ENCODE results near the gene MYL12B.
A peak's percentile ranks its signal among the peaks of the same experiment; 100 is the strongest.
"Not testable (repeated sequence)": the region's sequence is repeated elsewhere in the genome, so short reads cannot be mapped to it uniquely, and the experiment has no call there.

MYL12B gene

GRCh38 chr18:3297025-3297984, 35.4 kb downstream of the MYL12B start:
- peaks cover 6 to 7% of the 10 kb centered on the region in 2 donors for H3K4me1 ChIP-seq (ENCODE audit: control insufficient read depth in 1 of 2, insufficient read depth in 2 of 2, low read length in 2 of 2)
- peak overlapping the region; percentile 60 to 69 for H3K9ac ChIP-seq (ENCODE audit: low read depth in 1 of 2, low read length in 2 of 2)
- H3K4me3 ChIP-seq (ENCODE audit: low read depth in 1 of 2, low read length in 2 of 2), result peak overlapping the region; percentile 88 to 89
- H3K27me3 ChIP-seq (ENCODE audit: control insufficient read depth in 1 of 2, insufficient read depth in 2 of 2, low read length in 2 of 2), result no peaks in the 10 kb centered on the region
- no peak overlapping the region for H3K27ac ChIP-seq (ENCODE audit: low read depth, low read length)
- H3K9me3 ChIP-seq (ENCODE audit: control insufficient read depth in 1 of 2, low read length in 2 of 2), result no peaks in the 10 kb centered on the region
- no peaks in the 10 kb centered on the region for H3K36me3 ChIP-seq (ENCODE audit: control insufficient read depth in 1 of 2, insufficient read depth in 2 of 2, low read length in 2 of 2)

- Histone ChIP-seq H3K27ac (ENCODE audit: low read depth, low read length) (no peak overlapping the region), H3K4me3 (ENCODE audit: low read depth in 1 of 2, low read length in 2 of 2) (no peak overlapping the region), H3K36me3 (ENCODE audit: control insufficient read depth in 1 of 2, insufficient read depth in 2 of 2, low read length in 2 of 2) (no peaks in the 10 kb centered on the region), H3K9me3 (ENCODE audit: control insufficient read depth in 1 of 2, low read length in 2 of 2) (no peaks in the 10 kb centered on the region), H3K9ac (ENCODE audit: low read depth in 1 of 2, low read length in 2 of 2) (no peak overlapping the region), H3K27me3 (ENCODE audit: control insufficient read depth in 1 of 2, insufficient read depth in 2 of 2, low read length in 2 of 2) (no peaks in the 10 kb centered on the region), H3K4me1 (ENCODE audit: control insufficient read depth in 1 of 2, insufficient read depth in 2 of 2, low read length in 2 of 2) (no peaks in the 10 kb centered on the region)
Measured at GRCh38 chr18:3304832-3305231, 42.9 kb downstream of the MYL12B start.

- no peaks in the 10 kb centered on the region for H3K4me1 ChIP-seq (ENCODE audit: control insufficient read depth in 1 of 2, insufficient read depth in 2 of 2, low read length in 2 of 2)
- no peak overlapping the region for H3K27ac ChIP-seq (ENCODE audit: low read depth, low read length)
- no peaks in the 10 kb centered on the region for H3K27me3 ChIP-seq (ENCODE audit: control insufficient read depth in 1 of 2, insufficient read depth in 2 of 2, low read length in 2 of 2)
Measured at GRCh38 chr18:3305354-3305762, 43.4 kb downstream of the MYL12B start.

GRCh38 chr18:3305933-3306332, 44.0 kb downstream of the MYL12B start:
- no peak overlapping the region for H3K4me3 ChIP-seq (ENCODE audit: low read depth in 1 of 2, low read length in 2 of 2)
- no peak overlapping the region for H3K9ac ChIP-seq (ENCODE audit: low read depth in 1 of 2, low read length in 2 of 2)
- H3K9me3 ChIP-seq (ENCODE audit: control insufficient read depth in 1 of 2, low read length in 2 of 2), result no peaks in the 10 kb centered on the region
- no peaks in the 10 kb centered on the region for H3K4me1 ChIP-seq (ENCODE audit: control insufficient read depth in 1 of 2, insufficient read depth in 2 of 2, low read length in 2 of 2)
- H3K27ac ChIP-seq (ENCODE audit: low read depth, low read length), result no peak overlapping the region
- no peaks in the 10 kb centered on the region for H3K36me3 ChIP-seq (ENCODE audit: control insufficient read depth in 1 of 2, insufficient read depth in 2 of 2, low read length in 2 of 2)
- H3K27me3 ChIP-seq (ENCODE audit: control insufficient read depth in 1 of 2, insufficient read depth in 2 of 2, low read length in 2 of 2), result no peaks in the 10 kb centered on the region

More at GRCh38 chr18:3305354-3305762, 43.4 kb downstream of the MYL12B start:
- H3K9ac ChIP-seq (ENCODE audit: low read depth in 1 of 2, low read length in 2 of 2), result no peak overlapping the region
- H3K4me3 ChIP-seq (ENCODE audit: low read depth in 1 of 2, low read length in 2 of 2), result no peak overlapping the region
- no peaks in the 10 kb centered on the region for H3K9me3 ChIP-seq (ENCODE audit: control insufficient read depth in 1 of 2, low read length in 2 of 2)
- no peaks in the 10 kb centered on the region for H3K36me3 ChIP-seq (ENCODE audit: control insufficient read depth in 1 of 2, insufficient read depth in 2 of 2, low read length in 2 of 2)

GRCh38 chr18:3306391-3306790, 44.5 kb downstream of the MYL12B start:
- no peak overlapping the region for H3K9ac ChIP-seq (ENCODE audit: low read depth in 1 of 2, low read length in 2 of 2)
- H3K9me3 ChIP-seq (ENCODE audit: control insufficient read depth in 1 of 2, low read length in 2 of 2), result no peaks in the 10 kb centered on the region
- H3K27me3 ChIP-seq (ENCODE audit: control insufficient read depth in 1 of 2, insufficient read depth in 2 of 2, low read length in 2 of 2), result no peaks in the 10 kb centered on the region
- H3K27ac ChIP-seq (ENCODE audit: low read depth, low read length), result no peak overlapping the region
- no peaks in the 10 kb centered on the region for H3K36me3 ChIP-seq (ENCODE audit: control insufficient read depth in 1 of 2, insufficient read depth in 2 of 2, low read length in 2 of 2)
- no peaks in the 10 kb centered on the region for H3K4me1 ChIP-seq (ENCODE audit: control insufficient read depth in 1 of 2, insufficient read depth in 2 of 2, low read length in 2 of 2)
- no peak overlapping the region for H3K4me3 ChIP-seq (ENCODE audit: low read depth in 1 of 2, low read length in 2 of 2)

- Histone ChIP-seq H3K9ac (ENCODE audit: low read depth in 1 of 2, low read length in 2 of 2) (no peak overlapping the region), H3K36me3 (ENCODE audit: control insufficient read depth in 1 of 2, insufficient read depth in 2 of 2, low read length in 2 of 2) (no peaks in the 10 kb centered on the region), H3K27ac (ENCODE audit: low read depth, low read length) (no peak overlapping the region), H3K27me3 (ENCODE audit: control insufficient read depth in 1 of 2, insufficient read depth in 2 of 2, low read length in 2 of 2) (no peaks in the 10 kb centered on the region), H3K9me3 (ENCODE audit: control insufficient read depth in 1 of 2, low read length in 2 of 2) (no peaks in the 10 kb centered on the region), H3K4me1 (ENCODE audit: control insufficient read depth in 1 of 2, insufficient read depth in 2 of 2, low read length in 2 of 2) (no peaks in the 10 kb centered on the region), H3K4me3 (ENCODE audit: low read depth in 1 of 2, low read length in 2 of 2) (no peak overlapping the region)
Measured at GRCh38 chr18:3313685-3314084, 51.8 kb downstream of the MYL12B start.

- not testable (repeated sequence) for H3K27ac ChIP-seq (ENCODE audit: low read depth, low read length); H3K4me1 ChIP-seq (ENCODE audit: control insufficient read depth in 1 of 2, insufficient read depth in 2 of 2, low read length in 2 of 2); H3K9ac ChIP-seq (ENCODE audit: low read depth in 1 of 2, low read length in 2 of 2); H3K9me3 ChIP-seq (ENCODE audit: control insufficient read depth in 1 of 2, low read length in 2 of 2); H3K36me3 ChIP-seq (ENCODE audit: control insufficient read depth in 1 of 2, insufficient read depth in 2 of 2, low read length in 2 of 2); H3K27me3 ChIP-seq (ENCODE audit: control insufficient read depth in 1 of 2, insufficient read depth in 2 of 2, low read length in 2 of 2); H3K4me3 ChIP-seq (ENCODE audit: low read depth in 1 of 2, low read length in 2 of 2)
Measured at GRCh38 chr18:3315344-3315743, 53.4 kb downstream of the MYL12B start.

- Histone ChIP-seq H3K27ac (ENCODE audit: low read depth, low read length) (no peak overlapping the region), H3K4me3 (ENCODE audit: low read depth in 1 of 2, low read length in 2 of 2) (no peak overlapping the region), H3K9me3 (ENCODE audit: control insufficient read depth in 1 of 2, low read length in 2 of 2) (no peaks in the 10 kb centered on the region), H3K36me3 (ENCODE audit: control insufficient read depth in 1 of 2, insufficient read depth in 2 of 2, low read length in 2 of 2) (no peaks in the 10 kb centered on the region), H3K27me3 (ENCODE audit: control insufficient read depth in 1 of 2, insufficient read depth in 2 of 2, low read length in 2 of 2) (no peaks in the 10 kb centered on the region), H3K9ac (ENCODE audit: low read depth in 1 of 2, low read length in 2 of 2) (no peak overlapping the region), H3K4me1 (ENCODE audit: control insufficient read depth in 1 of 2, insufficient read depth in 2 of 2, low read length in 2 of 2) (no peaks in the 10 kb centered on the region)
Measured at GRCh38 chr18:3319399-3319798, 57.5 kb downstream of the MYL12B start.

GRCh38 chr18:3319894-3320454, 58.0 kb downstream of the MYL12B start:
- H3K4me1 ChIP-seq (ENCODE audit: control insufficient read depth in 1 of 2, insufficient read depth in 2 of 2, low read length in 2 of 2), result no peaks in the 10 kb centered on the region
- H3K27ac ChIP-seq (ENCODE audit: low read depth, low read length), result no peak overlapping the region
- H3K9me3 ChIP-seq (ENCODE audit: control insufficient read depth in 1 of 2, low read length in 2 of 2), result no peaks in the 10 kb centered on the region
- H3K4me3 ChIP-seq (ENCODE audit: low read depth in 1 of 2, low read length in 2 of 2), result no peak overlapping the region
- H3K36me3 ChIP-seq (ENCODE audit: control insufficient read depth in 1 of 2, insufficient read depth in 2 of 2, low read length in 2 of 2), result no peaks in the 10 kb centered on the region
- no peak overlapping the region for H3K9ac ChIP-seq (ENCODE audit: low read depth in 1 of 2, low read length in 2 of 2)
- H3K27me3 ChIP-seq (ENCODE audit: control insufficient read depth in 1 of 2, insufficient read depth in 2 of 2, low read length in 2 of 2), result no peaks in the 10 kb centered on the region

GRCh38 chr18:3321133-3321812, 59.3 kb downstream of the MYL12B start:
- Histone ChIP-seq H3K27me3 (ENCODE audit: control insufficient read depth in 1 of 2, insufficient read depth in 2 of 2, low read length in 2 of 2) (no peaks in the 10 kb centered on the region), H3K36me3 (ENCODE audit: control insufficient read depth in 1 of 2, insufficient read depth in 2 of 2, low read length in 2 of 2) (no peaks in the 10 kb centered on the region), H3K9me3 (ENCODE audit: control insufficient read depth in 1 of 2, low read length in 2 of 2) (no peaks in the 10 kb centered on the region), H3K9ac (ENCODE audit: low read depth in 1 of 2, low read length in 2 of 2) (no peak overlapping the region), H3K4me3 (ENCODE audit: low read depth in 1 of 2, low read length in 2 of 2) (no peak overlapping the region), H3K4me1 (ENCODE audit: control insufficient read depth in 1 of 2, insufficient read depth in 2 of 2, low read length in 2 of 2) (no peaks in the 10 kb centered on the region), H3K27ac (ENCODE audit: low read depth, low read length) (no peak overlapping the region)

All from duodenal mucosa (tissue), 2 donors.